Transverse colon (tissue), 4 donors: Measurements from ENCODE around the gene OTUD3. TPM values are rescaled to one million over a fixed set of nuclear protein-coding genes. Genes with fewer than 3 reads are reported as not detected.
"Not testable (repeated sequence)": the region's sequence is repeated elsewhere in the genome, so short reads cannot be mapped to it uniquely, and the experiment has no call there.

ENCODE experiments used
- DNase-seq: peaks from one replicate; pipeline ENCODE4 v3.0.0-alpha.2; 2019
- H3K27ac ChIP-seq, 4 donors: fragments of 200-600 bp; sonication (generic); 2 replicates each; pipeline ENCODE4 v1.5.1; 2016 to 2018; ENCODE audit warnings: inconsistent platforms in 4 of 4
- H3K27me3 ChIP-seq: fragments of 200-600 bp; sonication (generic); 2 replicates; pipeline ENCODE4 v1.5.1; 2017; ENCODE audit warnings: inconsistent platforms
- H3K36me3 ChIP-seq, 4 donors: fragments of 200-600 bp; sonication (generic); 2 replicates each; pipeline ENCODE4 v1.5.1; 2017 to 2019; ENCODE audit warnings: inconsistent platforms in 4 of 4
- H3K4me1 ChIP-seq, 4 donors: fragments of 200-600 bp; sonication (generic); 2 replicates each; pipeline ENCODE4 v1.5.1; 2017 to 2020; ENCODE audit warnings: inconsistent platforms in 4 of 4
- H3K4me3 ChIP-seq, 4 donors: fragments of 200-600 bp; sonication (generic); 1 replicate in 1 of 4; 2 replicates in 3 of 4; pipeline versions ENCODE4 v1.5.1 to v1.6.1; 2017 to 2019; ENCODE audit warnings: inconsistent platforms in 4 of 4
- H3K9me3 ChIP-seq, 2 donors: fragments of 200-600 bp; sonication (generic); 2 replicates each; pipeline ENCODE4 v1.5.1; 2017 to 2019; ENCODE audit warnings: inconsistent platforms in 2 of 2
- EP300 ChIP-seq: sonication (generic); formaldehyde crosslinking; IDR thresholded peaks from one replicate; pipeline ENCODE4 v1.6.1; 2017; ENCODE audit warnings: antibody characterized with exemption, low read depth
- POLR2A ChIP-seq: fragments of 450-650 bp; IDR thresholded peaks from one replicate; pipeline ENCODE4 v1.6.1; 2016; ENCODE audit warnings: antibody characterized with exemption, mild to moderate bottlenecking, moderate library complexity
- POLR2AphosphoS5 ChIP-seq, 3 donors: sonication (generic); formaldehyde crosslinking; IDR thresholded peaks; one replicate each; pipeline ENCODE4 v1.6.1; 2016; ENCODE audit warnings: antibody characterized with exemption in 3 of 3
- WGBS, 2 donors: methylation state at CpG; one replicate each; pipeline ENCODE4 v1.1.5; 2018; ENCODE audit warnings: low coverage in 1 of 2; 5-methylcytosine and 5-hydroxymethylcytosine counted together
- in situ Hi-C, 4 donors: fragments of 200-750 bp; cut with MboI; loops; one replicate each; pipeline versions ENCODE4 v1.15.0 to v1.15.1; 2017; ENCODE audit warnings: low sequenced_read_pairs in 3 of 4, low pct_ligation_motif_present in 1 of 4, low pct_unique_long_range_greater_than_20kb in 1 of 4
- intact Hi-C: fragments of 100-400 bp; cut with DNase I; formaldehyde crosslinking; loops from one replicate; pipeline ENCODE4 v1.15.1; 2023; ENCODE audit warnings: low total_unique reads
- total RNA-seq, 4 donors: library from RNA; depleted of rRNA; stranded (reverse); fragments of >200 nt; gene quantifications; one replicate each; pipeline ENCODE4 v1.1.0, GENCODE V29; 2016
- TF ChIP-seq, protein P1 (sequence below), 5 experiments: fragments of 200-600 bp in 3 of 5; fragments of 450-650 bp in 2 of 5; sonication (generic) in 3 of 5; IDR thresholded peaks; 1 replicate in 2 of 5; 2 replicates in 3 of 5; pipeline ENCODE4 v1.5.1; 2016 to 2017; ENCODE audit warnings: antibody characterized with exemption in 5 of 5, inconsistent platforms in 3 of 5, mild to moderate bottlenecking in 2 of 5, moderate library complexity in 1 of 5

OTUD3 gene
- total RNA-seq, 4 donors from 2014 or later: 5.9 to 10.8 (median 9.9) TPM

- Histone ChIP-seq H3K36me3 (no peaks in the 10 kb centered on the region), H3K9me3 (peaks cover 0 to 6% of the 10 kb centered on the region in 2 donors), H3K27ac (no peak overlapping the region), H3K27me3 (no peaks in the 10 kb centered on the region), H3K4me1 (peaks cover 0 to 27% (median 14%) of the 10 kb centered on the region in 4 donors), H3K4me3 (no peak overlapping the region)
- WGBS, 2 donors: 78 to 94% methylated on average over 3 of the region's 3 CpGs
- intact Hi-C loops (no loop called here), in situ Hi-C loops (no loop called here)
- TF ChIP-seq, protein P1, sequence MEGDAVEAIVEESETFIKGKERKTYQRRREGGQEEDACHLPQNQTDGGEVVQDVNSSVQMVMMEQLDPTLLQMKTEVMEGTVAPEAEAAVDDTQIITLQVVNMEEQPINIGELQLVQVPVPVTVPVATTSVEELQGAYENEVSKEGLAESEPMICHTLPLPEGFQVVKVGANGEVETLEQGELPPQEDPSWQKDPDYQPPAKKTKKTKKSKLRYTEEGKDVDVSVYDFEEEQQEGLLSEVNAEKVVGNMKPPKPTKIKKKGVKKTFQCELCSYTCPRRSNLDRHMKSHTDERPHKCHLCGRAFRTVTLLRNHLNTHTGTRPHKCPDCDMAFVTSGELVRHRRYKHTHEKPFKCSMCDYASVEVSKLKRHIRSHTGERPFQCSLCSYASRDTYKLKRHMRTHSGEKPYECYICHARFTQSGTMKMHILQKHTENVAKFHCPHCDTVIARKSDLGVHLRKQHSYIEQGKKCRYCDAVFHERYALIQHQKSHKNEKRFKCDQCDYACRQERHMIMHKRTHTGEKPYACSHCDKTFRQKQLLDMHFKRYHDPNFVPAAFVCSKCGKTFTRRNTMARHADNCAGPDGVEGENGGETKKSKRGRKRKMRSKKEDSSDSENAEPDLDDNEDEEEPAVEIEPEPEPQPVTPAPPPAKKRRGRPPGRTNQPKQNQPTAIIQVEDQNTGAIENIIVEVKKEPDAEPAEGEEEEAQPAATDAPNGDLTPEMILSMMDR (IDR thresholded peaks at IDR 0.05): no peak
- TF ChIP-seq POLR2AphosphoS5 (IDR thresholded peaks at IDR 0.05) (no peak), POLR2A (no peak), EP300 (no peak)
- no peak for DNase-seq
These were observed 19.3 kb upstream of the OTUD3 start for GRCh38 chr1:19862944-19863343.

GRCh38 chr1:19864570-19865160 is 17.5 kb upstream of the OTUD3 start:
- peaks cover 0 to 6% of the 10 kb centered on the region in 2 donors for H3K9me3 ChIP-seq
- in situ Hi-C loops: no loop called here
- no peaks in the 10 kb centered on the region for H3K27me3 ChIP-seq
- TF ChIP-seq, protein P1 (IDR thresholded peaks at IDR 0.05): no peak
- TF ChIP-seq POLR2AphosphoS5 (IDR thresholded peaks at IDR 0.05): no peak
- no peak for TF ChIP-seq POLR2A
- TF ChIP-seq EP300: no peak
- peaks cover 0 to 20% (median 14%) of the 10 kb centered on the region in 4 donors for H3K4me1 ChIP-seq
- DNase-seq: no peak
- H3K4me3 ChIP-seq: no peak overlapping the region
- WGBS, 2 donors: 88 to 95% methylated on average over 1 of the region's 1 CpG
- intact Hi-C loops: no loop called here
- no peak overlapping the region for H3K27ac ChIP-seq
- H3K36me3 ChIP-seq: no peaks in the 10 kb centered on the region

- WGBS, 2 donors: 38 to 85% methylated on average over 1 of the region's 1 CpG
- TF ChIP-seq EP300: no peak
- TF ChIP-seq, protein P1 (IDR thresholded peaks at IDR 0.05): no peak
- intact Hi-C loops: no loop called here
These were observed 16.2 kb upstream of the OTUD3 start for GRCh38 chr1:19866029-19866428.

GRCh38 chr1:19866758-19867157 is 15.4 kb upstream of the OTUD3 start:
- no peak for DNase-seq
- TF ChIP-seq, protein P1 (IDR thresholded peaks at IDR 0.05): no peak
- TF ChIP-seq POLR2A (no peak), POLR2AphosphoS5 (IDR thresholded peaks at IDR 0.05) (no peak), EP300 (no peak)
- 62% methylated on average over 1 of the region's 1 CpG; no CpG with 5 or more reads in 1 of the 2 donors for WGBS, 2 donors
- in situ Hi-C loops: no loop called here
- Histone ChIP-seq H3K27ac (no peak overlapping the region), H3K27me3 (no peaks in the 10 kb centered on the region), H3K36me3 (no peaks in the 10 kb centered on the region), H3K9me3 (peaks cover 0 to 6% of the 10 kb centered on the region in 2 donors), H3K4me1 (peaks cover 0 to 2% (median under 1%) of the 10 kb centered on the region in 4 donors), H3K4me3 (no peak overlapping the region)
- intact Hi-C loops: no loop called here

More at GRCh38 chr1:19866029-19866428, 16.2 kb upstream of the OTUD3 start:
- DNase-seq: no peak
- no peak overlapping the region for H3K4me3 ChIP-seq
- in situ Hi-C loops: no loop called here
- H3K27me3 ChIP-seq: no peaks in the 10 kb centered on the region
- H3K36me3 ChIP-seq: no peaks in the 10 kb centered on the region
- no peak overlapping the region for H3K27ac ChIP-seq
- H3K9me3 ChIP-seq: peaks cover 0 to 6% of the 10 kb centered on the region in 2 donors
- H3K4me1 ChIP-seq: peaks cover 0 to 8% (median 7%) of the 10 kb centered on the region in 4 donors

DNA sequence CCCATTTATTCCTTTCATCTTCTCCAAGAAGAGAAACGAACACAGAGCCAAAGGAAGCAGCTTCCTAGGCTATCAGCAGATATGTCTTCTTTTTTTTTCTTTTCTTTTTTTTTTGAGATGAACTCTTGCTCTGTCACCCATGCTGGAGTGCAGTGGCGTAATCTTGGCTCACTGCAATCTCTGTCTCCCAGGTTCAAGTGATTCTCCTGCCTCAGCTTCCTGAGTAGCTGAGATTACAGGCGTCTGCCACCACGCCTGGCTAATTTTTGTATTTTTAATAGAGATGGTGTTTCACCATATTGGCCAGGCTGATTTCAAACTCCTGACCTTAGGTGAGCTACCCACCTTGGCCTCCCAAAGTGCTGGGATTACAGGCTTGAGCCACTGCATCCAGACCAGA is 13.6 kb upstream of the OTUD3 start:
- H3K4me3 ChIP-seq, H3K27me3 ChIP-seq, H3K36me3 ChIP-seq, intact Hi-C loops, DNase-seq, H3K4me1 ChIP-seq, H3K9me3 ChIP-seq, H3K27ac ChIP-seq, in situ Hi-C loops: not testable (repeated sequence)
- 75 to 86% methylated on average over 2 to 4 of the region's 4 CpGs for WGBS, 2 donors

- H3K9me3 ChIP-seq, in situ Hi-C loops, H3K27me3 ChIP-seq, H3K36me3 ChIP-seq, H3K27ac ChIP-seq, H3K4me3 ChIP-seq, H3K4me1 ChIP-seq, DNase-seq, intact Hi-C loops: not testable (repeated sequence)
- 85 to 86% methylated on average over 2 of the region's 2 CpGs for WGBS, 2 donors
These were observed 12.7 kb upstream of the OTUD3 start for GRCh38 chr1:19869453-19869852.
